Measurements from ENCODE around the gene DMBX1. TPM values are rescaled to one million over a fixed set of nuclear protein-coding genes. Genes with fewer than 3 reads are reported as not detected.

Gene DMBX1
- total and polyA plus RNA-seq, 2 of the 4 experiments (the other 2 are of a cell fraction) = not detected

DNA sequence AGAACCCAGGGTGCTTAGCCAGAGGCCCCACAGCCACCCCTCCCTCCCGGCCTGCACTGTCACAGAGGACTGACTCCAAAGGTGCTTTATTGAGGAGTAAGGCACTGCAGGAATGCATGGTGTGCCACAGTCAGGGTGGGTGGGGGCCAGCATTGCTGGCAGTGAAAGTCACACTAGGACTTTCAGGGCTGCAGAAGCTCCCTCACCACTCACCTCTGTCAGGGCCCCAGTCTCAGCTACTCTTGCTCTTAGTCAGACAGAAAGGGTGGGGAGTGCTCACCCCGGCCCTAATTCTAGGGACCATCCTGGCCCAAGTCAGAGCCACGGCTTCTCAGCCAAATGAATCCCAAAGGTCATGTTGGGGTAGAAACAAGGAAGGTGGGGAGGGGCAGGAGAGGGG lies 42.5 kb downstream of the DMBX1 start:
- in situ Hi-C loops (cut with MboI; ENCODE audit: low sequenced_read_pairs) = no loop called here

More for the DNA sequence above, 42.5 kb downstream of the DMBX1 start:
- ChIA-PET CTCF (no interaction called here), POLR2A (ENCODE audit: unreplicated experiment) (no interaction called here)
- H3K4me1 ChIP-seq (ENCODE audit: control insufficient read depth, insufficient read depth, low read length) = no peaks in the 10 kb centered on the region
- no peak overlapping the region for H3K4ac ChIP-seq (ENCODE audit: low read depth, low read length)
- no peak overlapping the region for H3K23ac ChIP-seq (ENCODE audit: low read depth, low read length)
- no peak overlapping the region for H4K91ac ChIP-seq (ENCODE audit: insufficient read depth, low read depth, low read length)
- peak overlapping the region; percentile 67 for H2AK9ac ChIP-seq (replicated peaks; ENCODE audit: low read depth, low read length, poor library complexity)
- WGBS, 2 experiments (ENCODE audit: extremely low coverage in 2 of 2, insufficient read length in 1 of 2) = no CpG with 5 or more reads among the region's 3 CpGs
- TF ChIP-seq RAD21 (IDR thresholded peaks at IDR 0.05; ENCODE audit: low read length) = no peak
- TF ChIP-seq, protein P1, sequence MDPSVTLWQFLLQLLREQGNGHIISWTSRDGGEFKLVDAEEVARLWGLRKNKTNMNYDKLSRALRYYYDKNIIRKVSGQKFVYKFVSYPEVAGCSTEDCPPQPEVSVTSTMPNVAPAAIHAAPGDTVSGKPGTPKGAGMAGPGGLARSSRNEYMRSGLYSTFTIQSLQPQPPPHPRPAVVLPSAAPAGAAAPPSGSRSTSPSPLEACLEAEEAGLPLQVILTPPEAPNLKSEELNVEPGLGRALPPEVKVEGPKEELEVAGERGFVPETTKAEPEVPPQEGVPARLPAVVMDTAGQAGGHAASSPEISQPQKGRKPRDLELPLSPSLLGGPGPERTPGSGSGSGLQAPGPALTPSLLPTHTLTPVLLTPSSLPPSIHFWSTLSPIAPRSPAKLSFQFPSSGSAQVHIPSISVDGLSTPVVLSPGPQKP (IDR thresholded peaks at IDR 0.05; ENCODE audit: borderline replicate concordance, low read depth, low read length) = no peak
- no peak overlapping the region for H3K9ac ChIP-seq (ENCODE audit: low read depth, low read length)
- H3K56ac ChIP-seq (ENCODE audit: extremely low read depth, insufficient read depth, low read length) = no peak overlapping the region
- H2BK5ac ChIP-seq (ENCODE audit: low read depth, low read length, poor library complexity, severe bottlenecking) = no peak overlapping the region
- no peak for DNase-seq
- no peaks in the 10 kb centered on the region for H3K9me1 ChIP-seq (ENCODE audit: insufficient read depth, low read length)
- no peak overlapping the region for H2BK120ac ChIP-seq (ENCODE audit: low read depth, low read length)
- H3K27me3 ChIP-seq (ENCODE audit: control insufficient read depth, insufficient read depth, low read length) = peaks cover 61% of the 10 kb centered on the region
- no peak overlapping the region for H4K5ac ChIP-seq (ENCODE audit: low read depth, low read length)
- no peak overlapping the region for H3K14ac ChIP-seq (replicated peaks; ENCODE audit: low read depth, low read length)
- intact Hi-C loops (cut with micrococcal nuclease) = loop anchor here (10.0 kb wide), 1 partner anchor 643 kb away; no protein-coding TSS in a partner anchor
- no peak overlapping the region for H4K8ac ChIP-seq (ENCODE audit: low read depth in 2 of 2, low read length in 2 of 2)
- H3K4me3 ChIP-seq (ENCODE audit: insufficient read depth, low read depth, low read length) = no peak overlapping the region
- no peak overlapping the region for H2BK15ac ChIP-seq (ENCODE audit: low read depth, low read length)
- ATAC-seq (ENCODE audit: low read depth) = no peak
- no peaks in the 10 kb centered on the region for H3K79me1 ChIP-seq (ENCODE audit: low read depth in 1 of 2, low read length in 2 of 2)
- no peak overlapping the region for H3K27ac ChIP-seq (ENCODE audit: insufficient read depth, low read length)
- no peak overlapping the region for H2AK5ac ChIP-seq (ENCODE audit: low read depth, low read length)
- no peak overlapping the region for H3K18ac ChIP-seq (ENCODE audit: low read depth, low read length)
- H2BK20ac ChIP-seq (ENCODE audit: low read depth, low read length) = no peak overlapping the region
- H3K36me3 ChIP-seq (ENCODE audit: control insufficient read depth, insufficient read depth, low read length) = no peaks in the 10 kb centered on the region
- H2AFZ ChIP-seq (replicated peaks; ENCODE audit: low read length, poor library complexity) = no peak overlapping the region
- dilution Hi-C loops (cut with HindIII; ENCODE audit: low sequenced_read_pairs, unreplicated experiment) = no loop called here
- no peaks in the 10 kb centered on the region for H3K9me3 ChIP-seq (ENCODE audit: control insufficient read depth, insufficient read depth, low read length)
- BruUV-seq (replicated peaks) = no TSS peak
- H3K4me2 ChIP-seq (ENCODE audit: low read depth, low read length) = no peak overlapping the region
- no peaks in the 10 kb centered on the region for H4K20me1 ChIP-seq (ENCODE audit: insufficient read depth, low read length)
